Measurements from ENCODE around the gene LGALS3BP.

LGALS3BP gene

GRCh38 chr17:78997881-78998280 is 18.2 kb upstream of the LGALS3BP start:
- Mint-ChIP-seq H3K27ac (no peak overlapping the region), H3K9me3 (no peaks in the 10 kb centered on the region), H3K4me1 (ENCODE audit: low read depth) (no peaks in the 10 kb centered on the region), H3K27me3 (ENCODE audit: low read depth) (no peaks in the 10 kb centered on the region), H3K36me3 (ENCODE audit: low read depth) (peaks cover 29% of the 10 kb centered on the region), H3K4me3 (no peak overlapping the region)
- no peak for DNase-seq (ENCODE audit: low spot score)

- Mint-ChIP-seq H3K27ac (no peak overlapping the region), H3K9me3 (no peaks in the 10 kb centered on the region), H3K36me3 (ENCODE audit: low read depth) (peaks cover 29% of the 10 kb centered on the region), H3K27me3 (ENCODE audit: low read depth) (no peaks in the 10 kb centered on the region), H3K4me1 (ENCODE audit: low read depth) (no peaks in the 10 kb centered on the region), H3K4me3 (no peak overlapping the region)
- DNase-seq (ENCODE audit: low spot score), result no peak
Observed at GRCh38 chr17:78997231-78997741, 17.6 kb upstream of the LGALS3BP start.

- peaks cover 31% of the 10 kb centered on the region for H3K36me3 Mint-ChIP-seq (ENCODE audit: low read depth)
- H3K27ac Mint-ChIP-seq, result no peak overlapping the region
Observed at GRCh38 chr17:78996781-78997201, 17.1 kb upstream of the LGALS3BP start.

GRCh38 chr17:78995761-78996451 is 16.2 kb upstream of the LGALS3BP start:
- Mint-ChIP-seq H3K27me3 (ENCODE audit: low read depth) (no peaks in the 10 kb centered on the region), H3K4me1 (ENCODE audit: low read depth) (no peaks in the 10 kb centered on the region), H3K27ac (no peak overlapping the region), H3K36me3 (ENCODE audit: low read depth) (peaks cover 40% of the 10 kb centered on the region), H3K4me3 (no peak overlapping the region), H3K9me3 (no peaks in the 10 kb centered on the region)
- no peak for DNase-seq (ENCODE audit: low spot score)

More at GRCh38 chr17:78996781-78997201, 17.1 kb upstream of the LGALS3BP start:
- Mint-ChIP-seq H3K9me3 (no peaks in the 10 kb centered on the region), H3K4me3 (no peak overlapping the region), H3K4me1 (ENCODE audit: low read depth) (no peaks in the 10 kb centered on the region), H3K27me3 (ENCODE audit: low read depth) (no peaks in the 10 kb centered on the region)
- no peak for DNase-seq (ENCODE audit: low spot score)

DNA sequence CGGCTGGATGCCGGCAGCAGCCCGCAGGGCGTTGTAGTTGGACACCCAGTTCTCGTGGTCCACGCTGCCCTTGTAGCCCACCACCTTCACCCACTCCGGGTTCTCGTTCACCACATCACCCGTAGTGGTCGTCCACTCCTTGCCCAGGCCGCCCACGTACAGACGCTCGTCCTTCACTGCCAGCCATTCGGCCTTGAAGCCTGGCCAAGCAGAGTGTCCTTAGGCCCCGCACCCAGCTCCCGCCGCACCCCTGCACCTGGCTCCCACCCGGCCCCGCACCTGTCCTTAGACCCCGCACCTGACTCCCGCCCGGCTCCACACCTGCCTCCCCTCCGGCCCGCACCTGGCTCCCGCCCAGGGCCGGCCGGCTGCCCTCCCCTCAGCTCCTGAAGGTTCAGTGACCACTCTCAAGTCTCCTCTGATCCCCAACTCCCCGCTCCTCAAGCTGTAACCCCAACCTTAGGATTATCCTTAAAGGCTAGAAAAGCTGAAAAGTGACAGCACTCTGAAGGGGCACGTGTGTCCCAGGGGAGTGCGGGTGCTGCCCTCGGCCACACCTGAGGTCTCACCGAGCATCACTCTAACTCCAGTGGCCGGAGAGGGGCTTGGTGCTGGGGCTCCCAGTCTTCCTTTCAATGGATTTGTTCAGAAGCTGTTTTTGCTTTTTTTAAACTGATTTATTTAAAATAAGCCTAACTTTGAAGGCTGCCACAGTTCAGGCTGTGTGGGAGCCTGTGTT is 15.5 kb upstream of the LGALS3BP start:
- H3K27ac Mint-ChIP-seq, result no peak overlapping the region
- no peaks in the 10 kb centered on the region for H3K9me3 Mint-ChIP-seq

DNA sequence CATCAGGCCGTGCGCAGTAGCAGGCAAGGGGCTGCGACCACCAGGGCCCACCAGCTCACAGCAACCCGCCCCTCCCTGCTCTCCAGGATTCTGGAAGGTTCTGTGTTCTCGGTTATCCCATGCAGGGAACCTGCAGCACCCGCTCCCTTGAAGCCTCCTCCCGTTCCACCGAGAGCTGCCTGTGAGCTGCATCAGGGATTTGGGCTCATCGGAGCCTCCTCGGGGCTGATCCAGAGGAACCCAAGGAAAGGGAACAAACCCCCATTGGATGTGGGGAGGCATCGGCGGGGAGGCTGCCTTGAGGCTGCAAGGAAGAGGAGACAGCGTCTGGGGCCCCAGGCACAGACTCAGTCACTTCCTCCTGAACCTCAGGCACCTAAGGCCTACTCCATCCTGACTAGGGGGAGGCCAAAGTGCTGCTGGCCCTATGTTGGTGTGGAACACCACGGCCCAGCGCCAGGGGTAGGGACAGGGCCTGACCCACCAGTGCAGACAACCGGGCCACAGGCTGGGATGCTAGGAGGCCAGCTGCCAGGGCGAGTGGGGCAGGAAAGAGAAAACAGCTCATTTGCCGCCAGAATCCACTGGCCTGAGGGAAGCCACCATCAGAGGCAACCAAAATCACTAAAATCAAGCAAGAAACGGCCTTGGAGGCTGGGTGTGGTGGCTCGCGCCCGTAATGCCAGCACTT is 14.4 kb upstream of the LGALS3BP start:
- Mint-ChIP-seq H3K9me3 (no peaks in the 10 kb centered on the region), H3K4me3 (no peak overlapping the region), H3K27me3 (ENCODE audit: low read depth) (no peaks in the 10 kb centered on the region), H3K4me1 (ENCODE audit: low read depth) (no peaks in the 10 kb centered on the region), H3K27ac (no peak overlapping the region), H3K36me3 (ENCODE audit: low read depth) (peaks cover 47% of the 10 kb centered on the region)
- no peak for DNase-seq (ENCODE audit: low spot score)

More for the DNA sequence above, 15.5 kb upstream of the LGALS3BP start:
- DNase-seq (ENCODE audit: low spot score), result no peak
- Mint-ChIP-seq H3K4me1 (ENCODE audit: low read depth) (no peaks in the 10 kb centered on the region), H3K36me3 (ENCODE audit: low read depth) (peaks cover 45% of the 10 kb centered on the region), H3K4me3 (no peak overlapping the region), H3K27me3 (ENCODE audit: low read depth) (no peaks in the 10 kb centered on the region)

GRCh38 chr17:78993241-78993956 is 13.7 kb upstream of the LGALS3BP start:
- Mint-ChIP-seq H3K4me1 (ENCODE audit: low read depth) (no peaks in the 10 kb centered on the region), H3K9me3 (no peaks in the 10 kb centered on the region), H3K36me3 (ENCODE audit: low read depth) (peaks cover 47% of the 10 kb centered on the region), H3K4me3 (no peak overlapping the region), H3K27me3 (ENCODE audit: low read depth) (no peaks in the 10 kb centered on the region), H3K27ac (peak overlapping the region; percentile 26)
- peak; percentile 30 for DNase-seq (ENCODE audit: low spot score)

DNA sequence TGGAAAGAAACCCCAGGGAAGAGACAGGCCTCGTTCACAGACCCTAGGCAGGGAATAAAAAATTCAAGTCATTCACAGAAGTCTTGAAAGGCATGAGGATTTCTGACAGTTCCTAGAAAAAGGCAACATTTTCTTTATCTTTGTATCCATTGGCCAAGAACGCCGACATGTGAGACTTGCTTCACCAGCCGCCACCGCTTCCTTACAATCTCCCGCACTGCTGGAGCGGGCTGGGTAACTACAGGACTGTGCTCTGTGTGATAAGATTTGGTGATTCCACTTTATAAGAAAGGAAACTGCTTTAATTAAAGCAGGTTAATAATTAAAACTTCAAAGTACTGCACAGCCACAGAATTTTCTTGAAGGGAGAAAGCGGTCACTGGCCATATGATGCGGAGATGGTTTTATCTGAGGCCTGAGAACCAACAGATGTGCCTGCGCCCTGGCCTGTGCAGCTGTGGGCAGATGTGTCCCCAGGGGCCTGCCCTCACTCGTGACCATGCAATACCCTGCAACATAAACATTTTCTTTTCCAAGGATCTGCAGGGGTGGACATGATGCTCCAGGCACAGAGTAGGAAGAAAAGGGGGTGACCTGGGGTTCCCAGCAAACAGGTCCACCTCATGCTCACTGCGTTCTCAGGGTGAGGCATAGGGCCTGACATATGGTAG is 13.0 kb upstream of the LGALS3BP start:
- H3K36me3 Mint-ChIP-seq (ENCODE audit: low read depth), result peaks cover 45% of the 10 kb centered on the region
- H3K4me3 Mint-ChIP-seq, result no peak overlapping the region

GRCh38 chr17:78991906-78992532 is 12.3 kb upstream of the LGALS3BP start:
- Mint-ChIP-seq H3K9me3 (no peaks in the 10 kb centered on the region), H3K36me3 (ENCODE audit: low read depth) (peaks cover 44% of the 10 kb centered on the region), H3K4me3 (no peak overlapping the region), H3K4me1 (ENCODE audit: low read depth) (peaks cover under 1% of the 10 kb centered on the region), H3K27me3 (ENCODE audit: low read depth) (no peaks in the 10 kb centered on the region), H3K27ac (no peak overlapping the region)
- DNase-seq (ENCODE audit: low spot score), result no peak

More for the DNA sequence above, 13.0 kb upstream of the LGALS3BP start:
- DNase-seq (ENCODE audit: low spot score), result no peak
- no peaks in the 10 kb centered on the region for H3K9me3 Mint-ChIP-seq
- H3K4me1 Mint-ChIP-seq (ENCODE audit: low read depth), result no peaks in the 10 kb centered on the region
- no peak overlapping the region for H3K27ac Mint-ChIP-seq
- H3K27me3 Mint-ChIP-seq (ENCODE audit: low read depth), result no peaks in the 10 kb centered on the region

DNA sequence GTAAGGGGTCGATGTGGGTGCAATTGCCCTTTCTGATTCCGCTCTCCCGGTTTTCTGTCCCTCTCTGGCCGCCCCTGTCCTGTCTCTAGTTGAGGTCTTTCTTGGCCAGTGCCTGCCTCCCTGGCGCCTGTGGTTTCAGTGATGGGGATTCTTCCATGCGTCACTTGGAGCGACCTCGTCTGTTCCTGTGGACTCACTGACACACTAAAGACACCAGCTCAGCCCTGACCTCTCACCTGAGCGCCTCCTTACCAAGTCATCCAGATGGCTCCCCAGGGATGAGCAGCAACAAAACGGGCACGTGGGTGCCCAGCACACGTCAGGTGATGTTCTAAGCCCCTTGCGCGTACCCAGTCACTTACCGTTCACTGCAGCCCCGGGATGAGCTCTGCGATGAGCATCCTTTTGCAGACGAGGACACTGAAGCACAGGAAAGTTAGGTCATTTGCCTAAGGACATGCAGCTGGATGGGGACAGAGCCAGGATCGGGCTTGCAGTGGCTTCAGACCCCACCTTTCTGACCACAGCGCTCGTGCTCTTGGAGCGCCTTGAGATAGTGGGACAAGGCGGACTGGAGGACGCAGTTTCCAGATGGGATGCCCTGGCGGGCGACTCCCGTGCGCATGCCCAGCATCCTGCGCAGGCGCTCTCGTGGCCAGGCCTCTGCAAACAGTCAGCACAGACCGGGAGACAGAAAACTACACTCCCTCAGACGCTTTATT is 11.5 kb upstream of the LGALS3BP start:
- Mint-ChIP-seq H3K4me1 (ENCODE audit: low read depth) (peaks cover 9% of the 10 kb centered on the region), H3K36me3 (ENCODE audit: low read depth) (peaks cover 39% of the 10 kb centered on the region), H3K27ac (no peak overlapping the region), H3K27me3 (ENCODE audit: low read depth) (no peaks in the 10 kb centered on the region), H3K9me3 (no peaks in the 10 kb centered on the region), H3K4me3 (no peak overlapping the region)
- no peak for DNase-seq (ENCODE audit: low spot score)

DNA sequence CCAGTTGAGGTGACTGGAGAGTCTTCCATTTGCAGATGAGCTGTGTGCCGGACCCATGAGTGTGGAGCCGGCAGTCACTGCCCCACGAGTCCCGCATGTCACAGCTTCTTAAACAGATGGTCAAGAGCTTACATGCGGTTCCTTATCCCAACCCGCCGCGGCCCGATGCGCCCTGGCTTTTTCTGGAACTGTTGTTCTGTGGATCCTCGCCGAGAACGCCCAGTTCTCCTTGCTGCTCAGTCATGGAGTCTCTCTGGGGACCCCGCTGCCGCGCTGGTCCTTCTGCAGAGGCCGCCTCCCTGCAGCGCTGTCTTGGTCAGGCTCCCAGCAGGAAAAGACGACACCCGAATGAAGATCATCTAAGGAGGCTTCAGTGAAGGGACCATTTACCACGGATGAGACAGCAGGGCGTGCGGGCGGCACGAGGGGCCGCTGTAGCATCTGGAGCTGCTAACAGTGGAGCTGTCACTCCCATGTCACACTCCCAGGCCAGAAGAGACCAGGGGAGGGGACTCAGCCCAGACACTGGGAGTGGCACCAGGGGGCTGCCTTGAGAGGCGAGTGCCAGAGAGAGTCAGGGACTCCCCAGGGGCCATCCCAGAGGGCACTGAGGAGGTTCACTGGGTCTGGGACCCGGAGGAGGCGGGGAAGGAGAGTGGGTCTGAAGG is 10.8 kb upstream of the LGALS3BP start:
- Mint-ChIP-seq H3K36me3 (ENCODE audit: low read depth) (peaks cover 35% of the 10 kb centered on the region), H3K27ac (no peak overlapping the region), H3K27me3 (ENCODE audit: low read depth) (no peaks in the 10 kb centered on the region), H3K4me3 (no peak overlapping the region), H3K4me1 (ENCODE audit: low read depth) (peaks cover 13% of the 10 kb centered on the region), H3K9me3 (no peaks in the 10 kb centered on the region)
- DNase-seq (ENCODE audit: low spot score), result no peak

DNA sequence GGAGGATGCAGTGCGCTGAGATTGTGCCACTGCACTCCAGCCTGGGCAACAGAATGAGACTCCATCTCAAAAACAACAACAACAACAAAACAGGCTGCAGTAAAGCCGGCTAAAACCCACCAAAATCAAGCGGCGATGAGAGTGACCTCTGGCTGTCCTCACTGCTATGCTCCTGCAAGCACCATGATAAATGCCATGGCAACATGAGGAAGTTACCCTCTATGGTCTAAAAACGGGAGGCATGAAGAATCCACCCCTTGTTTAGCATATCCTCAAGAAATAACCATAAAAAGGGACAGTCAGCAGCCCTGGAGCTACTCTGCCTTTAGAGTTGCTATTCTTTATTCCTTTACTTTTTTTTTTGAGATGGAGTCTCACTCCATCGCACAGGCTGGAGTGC is 8.4 kb upstream of the LGALS3BP start:
- peaks cover 30% of the 10 kb centered on the region for H3K36me3 Mint-ChIP-seq (ENCODE audit: low read depth)
- no peaks in the 10 kb centered on the region for H3K9me3 Mint-ChIP-seq
- H3K27ac Mint-ChIP-seq, result no peak overlapping the region
- H3K4me3 Mint-ChIP-seq, result no peak overlapping the region
- no peaks in the 10 kb centered on the region for H3K27me3 Mint-ChIP-seq (ENCODE audit: low read depth)
- DNase-seq (ENCODE audit: low spot score), result no peak
- H3K4me1 Mint-ChIP-seq (ENCODE audit: low read depth), result peaks cover 13% of the 10 kb centered on the region
